T-cell (primary cell): Measurements from ENCODE around the gene RFNG. TPM values are rescaled to one million over a fixed set of nuclear protein-coding genes. Genes with fewer than 3 reads are reported as not detected.
A peak's percentile ranks its signal among the peaks of the same experiment; 100 is the strongest.

Experiments used
- ATAC-seq, 4 experiments: fragments of 200-7000 bp in 3 of 4; fragments of 150-1000 bp in 1 of 4; cut with Tn5 transposase; replicated peaks in 1 of 4; 1 replicate in 3 of 4; 2 replicates in 1 of 4; pipeline ENCODE4 v1.10.0; 2021; ENCODE audit warnings: moderate library complexity in 3 of 4, mild to moderate bottlenecking in 2 of 4, moderate number of reproducible peaks in 1 of 4
- CTCF ChIA-PET, 2 donors: fragments of 300-600 bp; sonication (Branson Sonifier 250); formaldehyde crosslinking; loops; one replicate each; lab custom pipeline; 2022; ENCODE audit warnings: antibody characterized with exemption in 2 of 2; lab: Charles Lee
- POLR2A ChIA-PET, 2 donors: fragments of 300-600 bp; sonication (Branson Sonifier 250); formaldehyde crosslinking; loops; one replicate each; lab custom pipeline; 2022; ENCODE audit warnings: antibody characterized with exemption in 2 of 2; lab: Charles Lee
- DNase-seq, 35 experiments: peaks; one replicate each; pipeline versions ENCODE4 v3.0.0 to v3.0.0-alpha.2; 2013 to 2023
- H3K27ac ChIP-seq: one replicate; pipeline ENCODE4 v1.5.1; 2013; ENCODE audit warnings: low read length
- H3K27me3 ChIP-seq, 2 experiments: replicated peaks in 1 of 2; 1 replicate in 1 of 2; 2 replicates in 1 of 2; pipeline versions ENCODE4 v1.6.1 to v1.7.0; 2013; ENCODE audit warnings: low read length in 1 of 2, mixed read lengths in 1 of 2; ENCODE audit not compliant: control insufficient read depth in 2 of 2, insufficient read depth in 2 of 2; ENCODE audit errors: extremely low read depth in 1 of 2
- H3K36me3 ChIP-seq, 2 donors: 1 replicate in 1 of 2; 2 replicates in 1 of 2; pipeline versions ENCODE4 v1.6.1 to v1.7.0; 2013; ENCODE audit warnings: low read length in 1 of 2; ENCODE audit not compliant: control insufficient read depth in 2 of 2, insufficient read depth in 1 of 2; ENCODE audit errors: extremely low read depth in 1 of 2
- H3K4me1 ChIP-seq, 2 experiments: 1 replicate in 1 of 2; 2 replicates in 1 of 2; pipeline versions ENCODE4 v1.6.1 to v1.7.0; 2013; ENCODE audit warnings: low read length in 2 of 2, mixed read lengths in 1 of 2; ENCODE audit not compliant: insufficient read depth in 2 of 2, control insufficient read depth in 1 of 2; ENCODE audit errors: extremely low read depth in 1 of 2
- H3K4me3 ChIP-seq, 2 donors: 1 replicate in 1 of 2; 2 replicates in 1 of 2; pipeline versions ENCODE4 v1.5.1 to v1.7.0; 2013; ENCODE audit warnings: mild to moderate bottlenecking in 2 of 2, low read length in 1 of 2, moderate library complexity in 1 of 2; ENCODE audit not compliant: control insufficient read depth in 1 of 2; ENCODE audit errors: extremely low read depth in 1 of 2
- H3K9me3 ChIP-seq: 2 replicates; pipeline ENCODE4 v1.7.0; 2013
- H3K27ac Mint-ChIP-seq, 2 donors: one replicate each; pipeline ENCODE4 v1.8.0; 2020 to 2021; ENCODE audit warnings: mild to moderate bottlenecking in 2 of 2, mixed read lengths in 2 of 2
- H3K27me3 Mint-ChIP-seq, 2 donors: one replicate each; pipeline ENCODE4 v1.8.0; 2021 to 2022; ENCODE audit warnings: mixed read lengths in 2 of 2
- H3K36me3 Mint-ChIP-seq: one replicate; pipeline ENCODE4 v1.8.0; 2021; ENCODE audit warnings: mixed read lengths
- H3K4me1 Mint-ChIP-seq, 3 donors: one replicate each; pipeline ENCODE4 v1.8.0; 2020 to 2022; ENCODE audit warnings: mixed read lengths in 3 of 3, mild to moderate bottlenecking in 1 of 3
- H3K4me3 Mint-ChIP-seq, 3 donors: one replicate each; pipeline ENCODE4 v1.8.0; 2020 to 2022; ENCODE audit warnings: mild to moderate bottlenecking in 3 of 3, mixed read lengths in 3 of 3, moderate library complexity in 3 of 3
- H3K9me3 Mint-ChIP-seq, 3 donors: one replicate each; pipeline ENCODE4 v1.8.0; 2020 to 2022; ENCODE audit warnings: mixed read lengths in 3 of 3
- WGBS: methylation state at CpG from one replicate; pipeline ENCODE4 v1.1.5; 2013; ENCODE audit warnings: missing lambda C conversion rate; ENCODE audit not compliant: insufficient coverage; 5-methylcytosine and 5-hydroxymethylcytosine counted together
- total RNA-seq, 35 experiments: library from RNA in 6 of 35; stranded (reverse) in 6 of 35; fragments of 120-200 nt in 1 of 35; gene quantifications; one replicate each; pipeline versions ENCODE4 v1.2.1 to v1.2.4 and lab custom pipeline; 2013 to 2026

RFNG gene
- total RNA-seq, 5 donors from 2014 or later (not counting 1 experiment from before 2014, with no cell fraction given): 31.5 to 38.6 (median 35.2) TPM

DNA sequence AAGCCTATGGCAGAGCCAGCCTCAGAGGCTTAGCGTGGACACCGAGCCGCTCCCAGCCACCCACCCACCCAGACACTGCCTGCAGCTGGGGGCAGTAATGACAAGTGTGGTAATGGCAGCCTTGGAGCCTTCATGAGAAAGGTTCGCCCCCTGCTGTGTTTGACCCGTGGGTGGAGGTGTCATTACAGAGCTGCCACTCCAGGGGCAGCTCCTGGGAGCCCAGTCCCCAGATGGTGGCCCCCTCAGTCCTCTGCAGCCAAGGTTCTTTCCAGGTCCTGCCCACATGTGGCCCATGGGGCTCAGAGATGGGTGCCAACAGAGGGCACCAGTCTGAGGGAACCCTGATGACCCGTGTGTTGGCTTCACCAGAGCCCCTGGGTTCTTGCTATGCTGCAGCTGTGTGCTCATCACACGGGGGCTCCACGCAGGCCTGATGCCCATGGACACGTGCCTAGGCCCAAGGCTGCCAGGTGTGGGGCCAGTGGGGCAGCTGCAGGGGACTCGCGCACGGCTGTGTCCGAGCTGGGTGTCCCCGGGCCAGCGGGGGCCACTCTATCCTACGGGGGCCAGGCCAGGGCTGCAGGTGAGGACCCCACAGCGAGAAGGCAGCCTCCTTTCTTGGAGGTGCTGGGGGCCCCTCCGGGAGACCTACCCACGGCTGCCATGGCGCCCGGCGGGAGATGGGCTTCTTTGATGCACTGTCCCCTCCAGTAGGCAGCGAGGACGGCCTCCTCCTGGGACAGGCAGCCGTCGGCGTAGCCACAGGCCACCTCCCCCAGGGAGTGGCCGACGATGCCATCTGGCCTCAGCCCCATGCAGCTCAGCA is 38.3 kb upstream of the RFNG start:
- no peaks in the 10 kb centered on the region for H3K9me3 ChIP-seq
- no peak overlapping the region for H3K4me3 ChIP-seq
- no peak overlapping the region for H3K27ac Mint-ChIP-seq
- H3K4me1 Mint-ChIP-seq: no peaks in the 10 kb centered on the region
- no peak overlapping the region for H3K4me3 Mint-ChIP-seq
- ATAC-seq (no peak), DNase-seq (peak in 1 of 35 experiments; percentile 4)
- H3K27me3 Mint-ChIP-seq: no peaks in the 10 kb centered on the region
- H3K36me3 ChIP-seq: peaks cover 25 to 80% of the 10 kb centered on the region in 2 donors
- ChIA-PET CTCF (no interaction called here), POLR2A (interaction anchor here in 1 of 2 donors (0.5 kb wide), 1 partner anchor 964 kb away, joined by 3 read pairs; no protein-coding TSS in a partner anchor)
- WGBS: 95% methylated on average over 26 of the region's 29 CpGs
- H3K27ac ChIP-seq: no peak overlapping the region
- no peaks in the 10 kb centered on the region for H3K27me3 ChIP-seq
- H3K9me3 Mint-ChIP-seq: no peaks in the 10 kb centered on the region
- H3K36me3 Mint-ChIP-seq: peaks cover 4% of the 10 kb centered on the region
- no peaks in the 10 kb centered on the region for H3K4me1 ChIP-seq

DNA sequence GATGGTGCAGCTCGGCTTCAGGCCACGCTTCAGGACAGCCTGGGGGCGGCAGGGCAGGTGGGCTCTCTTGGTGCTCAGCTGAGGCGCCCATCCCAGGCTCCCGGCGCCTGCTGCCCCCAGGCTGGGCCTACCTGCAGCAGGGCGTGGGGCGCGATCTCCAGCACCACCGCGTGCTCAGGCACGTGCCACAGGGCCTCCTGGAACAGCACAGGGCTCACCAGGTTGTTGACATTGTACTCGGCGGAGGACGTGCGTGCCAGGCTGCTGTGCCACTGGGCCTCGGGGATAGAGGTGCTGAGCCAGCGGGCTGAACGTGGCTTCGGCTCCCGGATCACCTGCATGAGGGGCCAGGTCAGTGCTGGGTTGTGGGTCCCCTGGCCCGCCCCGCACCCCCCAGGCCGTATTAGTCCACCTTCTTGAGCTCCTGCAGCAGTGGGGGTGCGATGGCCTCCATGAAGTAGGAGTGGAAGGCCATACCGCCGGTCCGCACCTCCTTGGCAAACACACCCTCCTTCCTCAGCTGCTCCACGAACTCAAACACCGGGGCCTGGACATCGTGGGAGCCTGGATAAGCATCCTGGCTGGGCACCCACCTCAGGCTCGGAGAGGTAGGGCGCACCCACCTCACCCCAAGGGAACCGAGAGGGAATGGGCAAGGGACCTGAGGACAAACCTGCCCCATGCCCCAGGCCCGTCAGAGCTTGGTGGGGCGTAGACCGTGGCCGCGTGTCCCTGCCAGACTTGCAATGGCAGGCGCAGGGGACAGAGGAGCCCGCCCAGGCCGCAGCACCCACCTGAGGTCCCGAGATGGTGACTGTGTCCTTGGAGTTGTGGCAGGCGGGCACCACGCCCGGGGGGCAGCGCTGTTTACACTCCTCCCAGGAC is 37.5 kb upstream of the RFNG start:
- Mint-ChIP-seq H3K36me3 (peaks cover 7% of the 10 kb centered on the region), H3K27ac (no peak overlapping the region), H3K9me3 (no peaks in the 10 kb centered on the region), H3K27me3 (no peaks in the 10 kb centered on the region), H3K4me3 (no peak overlapping the region), H3K4me1 (no peaks in the 10 kb centered on the region)
- H3K9me3 ChIP-seq: no peaks in the 10 kb centered on the region
- DNase-seq: peak in 2 of 35 experiments; percentile 2 to 5
- ATAC-seq: no peak
- no peak overlapping the region for H3K27ac ChIP-seq
- H3K4me1 ChIP-seq: no peaks in the 10 kb centered on the region
- no peaks in the 10 kb centered on the region for H3K27me3 ChIP-seq
- CTCF ChIA-PET: no interaction called here
- WGBS: 98% methylated on average over 43 of the region's 47 CpGs
- POLR2A ChIA-PET: no interaction called here
- peaks cover 31 to 82% of the 10 kb centered on the region in 2 donors for H3K36me3 ChIP-seq
- no peak overlapping the region for H3K4me3 ChIP-seq

DNA sequence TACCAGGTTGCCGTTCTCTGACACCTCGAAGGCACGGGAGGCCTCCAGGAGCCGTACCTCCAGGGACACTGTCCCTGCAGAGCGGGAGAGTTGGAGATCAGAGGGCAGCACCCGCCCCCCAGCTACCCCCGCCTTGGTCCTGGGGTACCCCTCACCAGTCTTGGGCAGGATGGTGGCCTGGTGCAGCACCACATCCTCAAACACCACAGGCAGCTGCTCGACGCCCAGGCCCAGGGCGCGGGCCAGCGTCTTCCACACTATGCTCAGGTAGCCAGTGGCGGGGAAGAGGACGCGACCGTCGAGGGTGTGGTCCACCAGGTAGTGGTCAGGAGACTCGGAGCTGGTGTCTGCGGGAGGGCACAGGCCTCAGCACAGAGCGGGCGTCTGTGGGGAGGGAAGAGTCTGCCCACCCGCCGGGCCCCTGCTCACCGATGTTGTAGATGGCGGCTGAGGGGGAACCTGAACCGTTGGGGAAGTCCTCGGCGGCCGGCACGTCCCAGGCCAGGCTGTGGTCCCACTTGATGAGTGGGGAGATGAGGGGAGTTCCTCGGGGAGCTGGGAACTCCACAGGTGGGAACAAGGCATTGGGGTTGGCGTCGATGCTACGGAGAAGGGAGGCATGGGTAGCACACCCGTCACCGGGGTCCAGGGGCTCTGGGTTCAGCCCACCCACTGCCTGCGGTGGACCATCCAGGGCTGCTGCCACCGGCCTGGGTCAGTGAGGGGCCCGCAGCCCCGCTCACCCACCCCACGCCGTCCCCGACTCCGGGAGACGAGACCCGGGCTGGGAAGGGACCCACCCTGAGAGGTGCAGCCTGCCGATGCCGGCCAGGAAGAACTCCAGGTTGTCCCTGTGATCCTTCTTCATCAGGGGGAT is 36.6 kb upstream of the RFNG start:
- Histone ChIP-seq H3K4me1 (no peaks in the 10 kb centered on the region), H3K27me3 (no peaks in the 10 kb centered on the region), H3K27ac (no peak overlapping the region), H3K36me3 (peaks cover 35 to 82% of the 10 kb centered on the region in 2 donors), H3K9me3 (no peaks in the 10 kb centered on the region), H3K4me3 (no peak overlapping the region)
- Mint-ChIP-seq H3K27ac (no peak overlapping the region), H3K4me3 (no peak overlapping the region), H3K27me3 (no peaks in the 10 kb centered on the region), H3K36me3 (peaks cover 6% of the 10 kb centered on the region), H3K9me3 (no peaks in the 10 kb centered on the region), H3K4me1 (no peaks in the 10 kb centered on the region)
- ATAC-seq (no peak), DNase-seq (peak in 1 of 35 experiments; percentile 3)
- ChIA-PET CTCF (interaction anchor here in 1 of 2 donors (0.6 kb wide), 1 partner anchor 46 kb away, joined by 3 read pairs; no protein-coding TSS in a partner anchor), POLR2A (no interaction called here)
- WGBS: 97% methylated on average over 34 of the region's 48 CpGs

DNA sequence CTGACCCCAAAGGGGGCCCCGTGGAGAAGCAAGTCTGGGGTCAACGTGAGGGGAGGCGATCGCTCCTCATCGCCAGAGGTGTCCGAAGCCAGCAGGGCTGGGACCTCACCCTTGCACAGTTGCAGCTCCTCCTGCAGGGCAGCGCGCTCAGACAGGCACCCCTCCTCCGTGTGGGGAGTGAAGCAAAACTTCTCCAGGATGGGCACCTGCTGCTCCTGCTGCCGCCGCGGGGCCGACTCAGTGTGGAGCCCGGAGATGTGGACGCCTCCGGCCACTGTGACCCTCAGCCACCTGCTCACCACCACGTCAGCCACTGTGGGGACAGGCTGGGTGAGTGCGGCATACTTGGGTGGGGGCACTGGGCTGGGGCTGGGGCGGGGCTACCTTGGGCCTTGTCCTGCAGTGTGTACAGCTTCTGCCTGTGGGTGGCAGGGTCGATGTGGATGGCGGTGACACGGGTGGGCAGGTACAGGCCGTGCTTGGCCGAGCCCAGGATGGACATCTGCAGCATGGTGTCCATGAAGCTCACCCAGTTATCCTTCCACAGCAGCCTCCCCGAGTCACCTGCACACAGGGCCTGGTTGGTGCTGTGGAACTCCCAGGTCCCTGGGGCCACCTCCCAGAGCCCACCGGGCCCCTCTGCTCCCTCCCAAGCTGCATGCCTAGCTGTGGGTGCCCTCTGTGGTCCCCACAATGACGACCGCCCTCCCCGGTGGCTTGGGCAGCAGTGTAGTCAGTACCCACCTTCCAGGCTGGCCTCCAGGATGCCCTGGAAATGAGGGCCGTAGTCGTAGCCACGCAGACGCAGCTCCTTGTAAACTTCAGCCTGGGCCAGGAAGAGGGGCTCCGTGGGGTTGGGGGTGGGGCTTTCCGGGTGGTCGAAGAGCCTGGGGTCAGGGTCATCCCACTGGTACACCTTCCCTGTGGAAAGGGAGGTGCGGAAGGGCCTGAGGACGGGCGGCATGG is 35.6 kb upstream of the RFNG start:
- Mint-ChIP-seq H3K27me3 (no peaks in the 10 kb centered on the region), H3K36me3 (peaks cover 4% of the 10 kb centered on the region), H3K4me3 (no peak overlapping the region), H3K27ac (no peak overlapping the region), H3K4me1 (no peaks in the 10 kb centered on the region), H3K9me3 (no peaks in the 10 kb centered on the region)
- no peak for ATAC-seq
- Histone ChIP-seq H3K9me3 (no peaks in the 10 kb centered on the region), H3K4me1 (no peaks in the 10 kb centered on the region), H3K36me3 (peaks cover 43 to 83% of the 10 kb centered on the region in 2 donors), H3K27me3 (no peaks in the 10 kb centered on the region), H3K27ac (no peak overlapping the region), H3K4me3 (no peak overlapping the region)
- peak in 2 of 35 experiments; percentile 3 for DNase-seq
- ChIA-PET CTCF (interaction anchor here in 1 of 2 donors (0.6 kb wide), 1 partner anchor 448 kb away, joined by 3 read pairs; no protein-coding TSS in a partner anchor), POLR2A (no interaction called here)
- 97% methylated on average over 21 of the region's 39 CpGs for WGBS

DNA sequence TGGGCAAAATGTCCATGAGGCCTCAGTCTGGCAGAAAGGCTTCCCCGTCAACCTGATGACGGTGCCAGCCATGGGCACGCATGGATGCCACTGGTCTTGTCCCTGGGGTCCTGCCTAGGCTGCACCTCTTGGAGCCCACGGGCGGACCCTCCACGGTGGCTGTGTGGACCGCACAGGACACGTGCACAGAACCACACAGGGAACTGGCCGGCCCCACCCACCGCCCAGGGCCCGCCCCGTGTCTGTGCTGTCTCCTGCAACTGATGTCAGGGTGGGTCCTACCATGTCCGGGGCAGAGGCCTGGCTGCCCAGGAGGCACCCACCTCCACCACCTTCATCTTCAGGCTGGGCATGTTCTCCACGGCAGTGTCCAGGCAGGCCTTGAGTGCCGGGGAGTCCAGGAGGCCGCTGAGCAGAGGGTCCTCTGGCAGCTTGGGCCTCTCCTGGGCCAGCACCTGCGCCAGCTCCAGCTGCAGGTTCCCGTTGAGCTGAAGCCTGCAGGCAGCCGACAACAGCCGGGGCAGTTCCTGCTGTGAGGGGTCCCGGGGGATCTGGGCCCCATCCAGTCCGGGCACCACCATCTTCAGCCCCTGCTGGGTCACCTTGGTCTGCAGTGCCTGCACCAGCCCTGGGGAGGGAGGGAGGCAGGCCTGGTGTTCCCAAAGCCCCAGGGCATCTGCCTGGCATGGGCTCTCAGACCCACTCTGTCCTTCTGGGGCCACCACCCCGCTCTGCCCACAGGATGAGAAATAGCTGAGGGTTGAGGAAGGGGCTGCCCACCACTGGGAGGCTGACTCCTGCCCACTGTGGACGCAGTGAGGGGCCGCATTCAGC is 34.5 kb upstream of the RFNG start:
- ATAC-seq (no peak), DNase-seq (peak in 1 of 35 experiments; percentile 2)
- no peaks in the 10 kb centered on the region for H3K9me3 ChIP-seq
- H3K36me3 ChIP-seq: peaks cover 36 to 82% of the 10 kb centered on the region in 2 donors
- H3K4me3 Mint-ChIP-seq: no peak overlapping the region
- 96% methylated on average over 25 of the region's 25 CpGs for WGBS
- no peak overlapping the region for H3K4me3 ChIP-seq
- no peaks in the 10 kb centered on the region for H3K4me1 ChIP-seq
- no peak overlapping the region for H3K27ac Mint-ChIP-seq
- H3K9me3 Mint-ChIP-seq: no peaks in the 10 kb centered on the region
- no peak overlapping the region for H3K27ac ChIP-seq
- H3K4me1 Mint-ChIP-seq: no peaks in the 10 kb centered on the region
- ChIA-PET POLR2A (no interaction called here), CTCF (interaction anchor here in 1 of 2 donors (0.6 kb wide), 1 partner anchor 449 kb away, joined by 3 read pairs; no protein-coding TSS in a partner anchor)
- H3K27me3 ChIP-seq: no peaks in the 10 kb centered on the region
- H3K36me3 Mint-ChIP-seq: peaks cover 4% of the 10 kb centered on the region
- H3K27me3 Mint-ChIP-seq: no peaks in the 10 kb centered on the region
